HTERT RPE-1 (cell line): ENCODE data around the gene CABP1.

Experiments used
- in situ Hi-C: fragments of 300-500 bp; cut with MboI; formaldehyde crosslinking; loops from 4 replicates; pipeline ENCODE4 v1.14.3; 2020; ENCODE audit warnings: low sequenced_read_pairs

Gene CABP1

GRCh38 chr12:120690083-120690450, 49.6 kb downstream of the CABP1 start:
- in situ Hi-C loops, result no loop called here

GRCh38 chr12:120690978-120691377, 50.6 kb downstream of the CABP1 start:
- in situ Hi-C loops, result no loop called here

DNA sequence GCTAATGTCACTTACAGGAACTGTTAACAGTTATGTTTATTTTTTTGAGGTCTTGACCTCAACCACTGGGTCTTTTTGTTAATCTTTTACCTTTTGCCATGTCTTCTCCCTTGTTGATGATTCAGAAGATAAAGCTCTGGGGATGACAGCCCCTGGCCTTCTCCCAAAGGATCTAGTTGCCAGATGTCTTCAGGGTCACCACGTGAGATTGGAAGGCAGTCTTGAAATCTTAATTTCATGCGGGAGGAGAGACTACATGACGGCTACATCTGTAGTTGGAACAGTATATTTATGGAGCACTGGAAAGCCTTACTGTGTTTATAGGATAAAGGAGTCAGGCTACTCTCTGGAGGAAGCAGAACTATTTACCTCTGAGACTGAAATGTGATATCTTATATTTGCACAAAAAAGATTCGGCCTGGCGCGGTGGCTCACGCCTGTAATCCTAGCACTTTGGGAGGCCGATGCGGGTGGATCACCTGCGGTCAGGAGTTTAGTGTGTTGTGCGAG, 52.2 kb downstream of the CABP1 start:
- in situ Hi-C loops, result no loop called here

DNA sequence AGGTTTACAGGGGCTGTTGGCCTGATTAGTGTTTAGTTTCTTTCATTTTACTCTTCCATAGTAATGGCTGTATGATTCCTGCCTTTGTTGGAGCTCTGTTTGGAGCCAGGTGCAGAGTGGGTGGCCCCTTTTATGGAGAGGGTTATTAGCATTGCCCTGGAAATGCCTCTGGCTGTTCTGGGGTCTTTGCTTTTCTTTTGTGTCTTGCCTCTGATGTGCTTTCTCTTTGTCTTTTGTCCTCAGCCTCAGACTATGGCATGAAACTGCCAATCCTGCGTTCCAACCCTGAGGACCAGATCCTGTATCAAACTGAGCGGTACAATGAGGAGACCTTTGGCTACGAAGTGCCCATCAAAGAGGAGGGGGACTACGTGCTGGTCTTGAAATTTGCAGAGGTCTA, 53.4 kb downstream of the CABP1 start:
- in situ Hi-C loops, result no loop called here

DNA sequence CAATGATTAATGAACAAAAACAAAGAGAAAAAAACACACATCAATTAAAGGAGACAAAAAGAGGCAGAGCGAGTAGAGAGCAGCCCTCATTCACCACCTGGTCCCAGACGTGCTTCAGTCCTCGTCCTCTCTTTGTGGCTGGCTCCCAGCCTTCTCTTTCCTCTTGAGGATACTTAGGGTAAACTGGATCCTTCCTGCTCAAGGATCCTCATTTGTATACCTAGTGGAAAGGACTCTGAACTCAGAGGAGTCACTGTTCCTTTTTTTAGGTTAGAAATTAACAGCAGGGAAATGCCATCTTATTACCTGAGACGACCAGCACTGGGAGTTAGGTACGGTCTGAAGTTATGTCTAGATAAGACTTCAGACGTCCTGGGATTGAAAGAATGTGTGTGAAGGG, 56.2 kb downstream of the CABP1 start:
- in situ Hi-C loops, result no loop called here

GRCh38 chr12:120697344-120697743, 56.9 kb downstream of the CABP1 start:
- in situ Hi-C loops, result no loop called here

GRCh38 chr12:120698665-120699064, 58.2 kb downstream of the CABP1 start:
- in situ Hi-C loops, result no loop called here

GRCh38 chr12:120699553-120699952, 59.1 kb downstream of the CABP1 start:
- in situ Hi-C loops, result no loop called here

- in situ Hi-C loops, result no loop called here
These were observed 60.5 kb downstream of the CABP1 start for GRCh38 chr12:120700886-120701285.

GRCh38 chr12:120702637-120703036, 62.2 kb downstream of the CABP1 start:
- in situ Hi-C loops, result no loop called here

GRCh38 chr12:120703311-120703942, 63.0 kb downstream of the CABP1 start:
- in situ Hi-C loops, result no loop called here

GRCh38 chr12:120705618-120706017, 65.2 kb downstream of the CABP1 start:
- in situ Hi-C loops, result no loop called here

GRCh38 chr12:120706029-120706428, 65.6 kb downstream of the CABP1 start:
- in situ Hi-C loops, result no loop called here

- in situ Hi-C loops, result no loop called here
These were observed 68.2 kb downstream of the CABP1 start for GRCh38 chr12:120708651-120709050.

DNA sequence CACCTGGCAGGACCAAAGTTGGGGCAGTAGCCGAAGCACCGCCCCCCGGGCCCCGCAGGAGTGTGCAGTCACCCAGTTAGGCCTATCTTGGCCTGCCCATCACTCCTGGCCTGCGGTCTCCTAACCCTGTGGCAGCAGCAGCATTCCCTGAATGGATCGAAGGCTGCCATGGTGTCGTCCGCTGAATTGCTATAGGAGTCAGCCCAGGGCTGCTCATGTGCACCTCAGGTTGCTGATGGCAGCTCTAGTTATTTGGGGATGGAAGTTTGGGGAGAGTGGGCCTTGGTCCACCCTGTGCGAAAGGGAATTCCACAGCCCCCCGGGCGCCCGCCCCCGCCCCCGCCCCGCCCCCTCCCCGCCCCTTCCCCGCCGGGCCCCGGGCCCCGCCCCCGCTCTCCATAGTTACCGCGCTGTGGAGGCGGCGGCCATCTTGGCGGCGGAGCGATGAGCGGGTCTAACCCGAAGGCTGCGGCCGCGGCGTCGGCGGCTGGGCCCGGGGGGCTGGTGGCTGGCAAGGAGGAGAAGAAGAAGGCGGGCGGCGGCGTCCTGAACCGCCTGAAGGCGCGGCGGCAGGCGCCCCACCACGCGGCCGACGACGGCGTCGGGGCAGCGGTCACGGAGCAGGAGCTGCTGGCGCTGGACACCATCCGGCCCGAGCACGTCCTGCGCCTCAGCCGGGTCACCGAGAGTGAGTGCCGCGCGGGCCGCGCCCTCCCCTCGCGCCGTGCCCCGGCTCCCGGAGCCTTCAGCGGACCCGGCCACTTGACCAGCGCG, 69.8 kb downstream of the CABP1 start, which contains the start of gene UNC119B:
UNC119B (plus strand) TSS at position 428 of the 774 bp plus-strand sequence; CDS start at position 445, 17 bp downstream.
- in situ Hi-C loops, result no loop called here

GRCh38 chr12:120710805-120711296, 70.4 kb downstream of the CABP1 start:
- in situ Hi-C loops, result no loop called here

DNA sequence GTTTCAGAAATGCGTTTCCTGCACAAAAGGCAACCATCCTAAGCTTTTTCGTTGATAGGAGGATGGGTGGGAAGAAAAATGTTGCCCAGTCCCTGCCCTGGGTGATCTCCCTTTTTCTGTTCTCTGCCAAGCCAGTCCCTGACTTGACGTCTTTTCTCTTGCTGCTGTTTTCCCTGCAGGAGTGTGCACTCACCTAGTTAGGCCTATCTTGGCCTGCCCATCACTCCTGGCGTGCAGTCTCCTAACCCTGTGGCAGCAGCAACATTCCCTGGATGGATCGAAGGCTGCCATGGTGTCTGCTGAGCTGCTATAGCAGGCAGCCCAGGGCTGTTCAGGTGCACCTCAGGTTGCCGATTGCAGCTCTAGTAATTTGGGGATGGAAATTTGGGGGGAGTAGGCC, 71.0 kb downstream of the CABP1 start:
- in situ Hi-C loops, result no loop called here

GRCh38 chr12:120712610-120713009, 72.2 kb downstream of the CABP1 start:
- in situ Hi-C loops, result no loop called here

DNA sequence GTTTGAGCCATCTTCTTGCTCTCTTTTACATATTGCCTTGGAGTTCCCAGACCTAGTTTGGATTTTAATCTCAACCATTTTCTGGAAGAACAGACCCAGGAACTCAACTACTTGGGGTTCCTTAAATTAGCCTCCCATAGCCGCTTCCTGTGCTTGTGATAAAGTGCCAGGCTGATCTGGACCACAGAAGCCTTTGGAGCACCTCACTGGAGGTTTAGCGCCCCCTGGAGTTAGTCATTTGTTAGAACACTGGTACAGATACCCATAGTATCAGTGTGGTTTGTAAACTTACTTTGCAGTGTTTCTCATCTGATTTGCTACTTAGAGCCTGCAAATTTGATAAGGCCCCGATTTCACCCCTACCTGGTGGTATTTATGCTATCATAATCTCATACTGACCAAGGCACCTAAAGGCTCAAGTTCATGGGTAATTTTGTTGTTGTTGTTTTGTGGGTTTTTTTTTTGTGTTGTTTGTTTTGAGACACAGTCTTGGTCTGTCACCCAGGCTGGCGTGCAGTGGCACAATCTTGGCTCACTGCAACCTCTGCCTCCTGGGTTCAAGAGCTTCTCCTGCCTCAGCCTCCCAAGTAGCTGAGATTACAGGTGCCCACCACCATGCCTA, 73.5 kb downstream of the CABP1 start:
- in situ Hi-C loops, result no loop called here
